ENCODE data around the gene PDE8A. TPM values are rescaled to one million over a fixed set of nuclear protein-coding genes. Genes with fewer than 3 reads are reported as not detected.

Gene PDE8A
- total and polyA plus RNA-seq, 10 of the 15 experiments (the other 5 are each of a cell fraction or from before 2014, with no cell fraction given) = 6.7 to 69.2 (median 27.2) TPM

DNA sequence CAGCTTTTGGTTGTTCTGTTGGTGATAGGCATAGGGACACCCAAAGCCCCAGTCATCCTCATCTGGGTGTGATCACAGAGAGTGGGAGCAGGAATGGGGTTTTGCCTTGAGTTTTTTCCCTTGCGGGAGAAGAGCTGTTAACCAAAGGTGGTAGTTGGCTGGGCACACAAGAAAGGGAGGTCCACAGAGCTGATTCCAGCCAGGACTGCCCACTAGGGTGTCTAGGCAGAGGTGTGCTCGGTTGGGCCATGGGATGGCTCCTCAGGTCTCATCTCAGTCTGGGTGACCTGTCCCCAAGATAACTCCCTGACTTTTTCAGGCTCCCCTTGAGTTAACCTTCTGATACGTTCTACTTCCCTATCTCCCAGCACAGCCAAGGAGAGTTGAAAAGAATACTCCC lies 134.8 kb downstream of the PDE8A start:
- Histone ChIP-seq H3K27ac (ENCODE audit: control insufficient read depth, insufficient read depth) (peak overlapping the region; percentile 41; the same call in 1 of the 2 replicates), H3K79me2 (ENCODE audit: control insufficient read depth, insufficient read depth, low read length) (no peaks in the 10 kb centered on the region), H3K27me3 (replicated peaks in 1 of 2; ENCODE audit: control insufficient read depth in 2 of 2, insufficient read depth in 2 of 2, low read length in 1 of 2) (no peaks in the 10 kb centered on the region), H3K36me3 (ENCODE audit: control insufficient read depth in 2 of 2, insufficient read depth in 2 of 2, low read length in 1 of 2) (peaks cover 0 to 13% of the 10 kb centered on the region in 2 experiments; a peak in 3 of 4 replicates), H3K4me2 (ENCODE audit: control insufficient read depth, insufficient read depth) (no peak overlapping the region), H3K9me3 (replicated peaks; ENCODE audit: control insufficient read depth, insufficient read depth, low read length) (no peaks in the 10 kb centered on the region), H3K4me3 (no peak overlapping the region), H2AFZ (ENCODE audit: control insufficient read depth, low read depth, low read length) (no peak overlapping the region), H3K9ac (ENCODE audit: control insufficient read depth, insufficient read depth, low read length) (no peak overlapping the region), H3K4me1 (ENCODE audit: control insufficient read depth, insufficient read depth, low read length) (peaks cover 13% of the 10 kb centered on the region), H4K20me1 (ENCODE audit: control insufficient read depth, insufficient read depth) (no peaks in the 10 kb centered on the region)
- SMC1A ChIA-PET (ENCODE audit: uncharacterized antibody, unreplicated experiment) = interaction anchor here (0.6 to 1.1 kb wide), 3 partner anchors 30 to 457 kb away, joined by 3 read pairs; no protein-coding TSS in a partner anchor
- BruUV-seq (replicated peaks) = no TSS peak
- no peak for TF ChIP-seq POU2F2 (IDR thresholded peaks at IDR 0.05; ENCODE audit: borderline replicate concordance, low read depth, low read length)
- TF ChIP-seq NFYB (IDR thresholded peaks at IDR 0.05; ENCODE audit: insufficient read depth, low read depth, low read length) = no peak
- no peak for TF ChIP-seq IRF4 (IDR thresholded peaks at IDR 0.05; ENCODE audit: low read depth, low read length)
- no peak for TF ChIP-seq E4F1 (IDR thresholded peaks at IDR 0.05; ENCODE audit: borderline replicate concordance, partially characterized antibody)
- no peak for TF ChIP-seq LARP7 (IDR thresholded peaks at IDR 0.05)
- intact Hi-C loops (cut with micrococcal nuclease; ENCODE audit: unreplicated experiment) = no loop called here
- POLR2A ChIA-PET = no interaction called here
- ATAC-seq (peak; percentile 10; the same call in 2 of the 3 replicates), FAIRE-seq (peak; percentile 71), DNase-seq (ENCODE audit: low read depth, low spot score) (no peak)
- CTCF ChIA-PET = no interaction called here
- in situ Hi-C loops (cut with MboI) = no loop called here
- RAD21 ChIA-PET (ENCODE audit: unreplicated experiment) = no interaction called here
- 60% methylated on average over 3 of the region's 3 CpGs for WGBS (ENCODE audit: insufficient coverage, insufficient replicate concordance, low lambda C conversion rate, missing lambda C conversion rate)
